Middle frontal gyrus (tissue), 1 donor: ENCODE results near the gene PKP3.
A peak's percentile ranks its signal among the peaks of the same experiment; 100 is the strongest.
"Not testable (repeated sequence)": the region's sequence is repeated elsewhere in the genome, so short reads cannot be mapped to it uniquely, and the experiment has no call there.

Source experiments
- DNase-seq: peaks from one replicate; pipeline ENCODE4 v3.0.0-alpha.2; 2015; ENCODE audit warnings: low spot score; ENCODE audit errors: extremely low spot score

The PKP3 gene

DNA sequence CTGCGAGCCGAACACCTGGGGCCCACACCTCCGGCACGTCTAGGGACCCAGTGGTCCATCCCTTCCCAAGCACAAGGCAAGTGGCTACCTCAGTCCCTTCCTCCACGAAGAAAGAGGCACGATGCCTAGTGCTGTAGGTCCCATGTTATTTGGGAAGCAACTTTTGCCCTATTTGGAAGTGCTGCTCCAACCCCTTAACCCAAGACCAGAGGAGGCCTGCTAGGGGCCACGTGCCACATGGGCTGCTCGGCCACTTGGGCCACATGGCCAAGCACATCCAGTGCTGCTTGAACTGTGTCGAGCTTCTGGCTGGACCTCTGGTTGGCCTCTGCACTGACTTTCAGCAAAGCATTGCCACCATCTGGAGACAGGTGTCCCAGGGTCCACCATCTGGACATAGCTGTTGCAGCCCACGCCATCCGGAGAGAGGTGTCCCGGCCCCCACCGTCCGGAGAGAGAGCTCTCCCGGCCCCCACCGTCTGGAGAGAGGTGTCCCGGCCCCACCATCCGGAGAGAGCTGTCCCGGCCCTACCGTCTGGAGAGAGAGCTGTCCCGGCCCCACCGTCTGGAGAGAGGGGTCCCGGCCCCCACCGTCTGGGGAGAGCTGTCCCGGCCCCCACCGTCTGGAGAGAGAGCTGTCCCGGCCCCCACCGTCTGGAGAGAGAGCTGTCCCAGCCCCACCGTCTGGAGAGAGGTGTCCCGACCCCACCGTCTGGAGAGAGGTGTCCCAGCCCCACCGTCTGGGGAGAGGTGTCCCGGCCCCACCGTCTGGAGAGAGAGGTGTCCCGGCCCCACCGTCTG lies 31.2 kb upstream of the PKP3 start:
- no peak for DNase-seq

GRCh38 chr11:363443-363805 lies 30.6 kb upstream of the PKP3 start:
- not testable (repeated sequence) for DNase-seq

GRCh38 chr11:363948-364761 lies 29.9 kb upstream of the PKP3 start:
- no peak for DNase-seq

GRCh38 chr11:364991-365725 lies 28.9 kb upstream of the PKP3 start:
- no peak for DNase-seq

GRCh38 chr11:365831-366230 lies 28.2 kb upstream of the PKP3 start:
- no peak for DNase-seq

GRCh38 chr11:367956-368413 lies 26.0 kb upstream of the PKP3 start:
- no peak for DNase-seq

GRCh38 chr11:368414-369335 lies 25.3 kb upstream of the PKP3 start:
- no peak for DNase-seq

- DNase-seq: peak; percentile 47
Measured at GRCh38 chr11:369336-370018, 24.5 kb upstream of the PKP3 start, which contains the start of gene B4GALNT4. B4GALNT4 (plus strand) TSS chr11:369499; CDS start chr11:369804, 305 bp downstream.

DNA sequence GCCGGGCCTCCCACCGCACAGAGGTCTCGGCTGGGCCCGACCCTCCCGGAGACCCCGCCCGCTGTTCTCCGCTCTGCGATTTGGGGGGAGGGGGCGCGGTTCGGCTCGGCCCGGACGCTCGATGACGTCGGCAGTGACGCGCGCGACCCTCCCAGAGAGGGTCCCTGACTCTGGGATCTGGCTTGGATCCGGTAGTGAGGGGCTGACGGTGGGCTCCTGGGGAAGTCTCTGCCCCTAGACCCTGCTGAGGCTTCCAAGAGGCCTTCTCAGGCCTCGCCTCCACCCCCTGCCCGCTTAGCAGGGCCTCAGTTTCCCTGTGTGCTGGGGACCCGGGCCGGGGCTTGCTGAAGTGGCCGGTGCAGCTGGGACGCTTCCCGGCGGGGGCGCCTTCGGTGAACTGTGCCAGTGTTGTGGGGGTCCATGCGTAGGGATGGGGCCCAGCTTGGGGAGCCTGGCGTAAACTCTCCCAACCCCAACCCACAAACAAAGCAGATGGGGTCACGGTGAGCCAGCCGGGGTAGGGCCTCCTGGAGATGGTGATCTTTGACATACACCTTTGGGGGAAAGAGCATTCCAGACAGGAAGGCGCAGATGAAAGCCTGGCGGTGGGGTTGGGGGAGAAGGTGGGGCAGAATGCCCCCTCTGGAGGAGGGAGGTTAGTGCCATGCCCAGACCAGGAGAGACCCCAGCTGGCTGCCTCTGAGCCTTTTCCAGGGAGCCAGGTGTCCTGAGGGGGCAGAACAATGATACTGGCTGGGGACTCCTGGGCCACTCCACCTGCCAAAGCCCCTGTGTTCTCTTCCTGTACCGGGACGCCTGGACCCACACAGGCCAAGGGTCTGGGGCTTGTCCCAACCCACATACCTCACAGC lies 23.7 kb upstream of the PKP3 start:
- DNase-seq: no peak

DNA sequence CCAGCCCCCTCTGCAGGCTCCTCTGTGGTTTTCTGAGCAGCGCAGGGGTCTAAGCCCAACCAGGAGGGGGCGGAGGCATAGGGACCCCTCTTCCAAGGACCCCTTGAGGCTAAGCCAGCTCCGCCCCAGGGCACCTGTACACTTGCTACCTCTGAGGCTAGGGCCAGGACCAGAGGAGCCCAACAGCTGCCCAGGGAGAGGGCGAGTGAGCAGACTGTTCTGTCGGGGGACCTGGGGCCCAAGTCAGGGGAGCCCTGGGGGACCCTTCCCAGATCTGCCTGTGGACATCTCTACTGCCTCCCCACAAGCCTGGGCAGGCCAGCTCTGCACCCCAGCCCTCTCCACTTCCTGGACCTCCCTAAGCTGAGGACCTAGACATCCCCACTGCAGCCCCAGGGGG lies 23.0 kb upstream of the PKP3 start:
- no peak for DNase-seq

- no peak for DNase-seq
Measured at GRCh38 chr11:371716-372590, 22.1 kb upstream of the PKP3 start.

GRCh38 chr11:372809-373715 lies 20.9 kb upstream of the PKP3 start:
- no peak for DNase-seq

- DNase-seq: peak; percentile 37
Measured at GRCh38 chr11:373716-374551, 20.1 kb upstream of the PKP3 start.

- DNase-seq: no peak
Measured at GRCh38 chr11:375065-376025, 18.7 kb upstream of the PKP3 start.
